HG03457 (cell line): Measurements from ENCODE around the gene UBE2L5.

Experiments used
- ATAC-seq: cut with Tn5 transposase; IDR thresholded peaks from one replicate; pipeline ENCODE4 v1.9.1; 2021; ENCODE audit warnings: moderate number of reproducible peaks; ENCODE audit not compliant: unreplicated experiment

The UBE2L5 gene

GRCh38 chr13:30422054-30422839 is at the start of gene UBE2L5:
Gene UBE2L5, plus strand, starts transcription at chr13:30422493. Its CDS starts 5,498 bp downstream, at chr13:30427991.
- ATAC-seq: peak; percentile 50

- no peak for ATAC-seq
Observed at GRCh38 chr13:30373727-30374126, 48.6 kb upstream of the UBE2L5 start.

GRCh38 chr13:30375265-30375835 is 46.9 kb upstream of the UBE2L5 start:
- no peak for ATAC-seq

- peak; percentile 49 for ATAC-seq
Observed at GRCh38 chr13:30376426-30377311, 45.6 kb upstream of the UBE2L5 start.

- ATAC-seq: no peak
Observed at GRCh38 chr13:30377312-30377685, 45.0 kb upstream of the UBE2L5 start.

GRCh38 chr13:30378191-30378590 is 44.1 kb upstream of the UBE2L5 start:
- ATAC-seq: no peak

GRCh38 chr13:30381049-30381448 is 41.2 kb upstream of the UBE2L5 start:
- no peak for ATAC-seq

GRCh38 chr13:30382836-30383525 is 39.3 kb upstream of the UBE2L5 start:
- no peak for ATAC-seq

- no peak for ATAC-seq
Observed at GRCh38 chr13:30388406-30389283, 33.6 kb upstream of the UBE2L5 start.

GRCh38 chr13:30391956-30392680 is 30.2 kb upstream of the UBE2L5 start:
- no peak for ATAC-seq

GRCh38 chr13:30392681-30393045 is 29.6 kb upstream of the UBE2L5 start:
- ATAC-seq: no peak

GRCh38 chr13:30394751-30395191 is 27.5 kb upstream of the UBE2L5 start:
- ATAC-seq: peak; percentile 43

- ATAC-seq: peak; percentile 54
Observed at GRCh38 chr13:30395192-30396158, 26.8 kb upstream of the UBE2L5 start.

GRCh38 chr13:30396434-30397075 is 25.7 kb upstream of the UBE2L5 start:
- ATAC-seq: no peak

GRCh38 chr13:30398601-30399072 is 23.7 kb upstream of the UBE2L5 start:
- no peak for ATAC-seq

GRCh38 chr13:30400376-30400775 is 21.9 kb upstream of the UBE2L5 start:
- no peak for ATAC-seq

GRCh38 chr13:30401347-30401746 is 20.9 kb upstream of the UBE2L5 start:
- no peak for ATAC-seq

GRCh38 chr13:30403456-30403855 is 18.8 kb upstream of the UBE2L5 start:
- no peak for ATAC-seq
